Left lung (tissue), 10 donors: ENCODE results near the gene IGIP. TPM values are rescaled to one million over a fixed set of nuclear protein-coding genes. Genes with fewer than 3 reads are reported as not detected.

Experiments
- ATAC-seq: fragments of 200-7000 bp; cut with Tn5 transposase; one replicate; pipeline ENCODE4 v1.9.1; 2020; ENCODE audit warnings: moderate library complexity
- DNase-seq, 4 donors: peaks; one replicate each; pipeline ENCODE4 v3.0.0-alpha.2; 2013 to 2020
- H3K27ac ChIP-seq, 2 donors: fragments of 200-600 bp; sonication (generic) in 1 of 2; one replicate each; pipeline versions ENCODE4 v1.5.0 to v1.8.0; 2020 to 2021
- H3K27me3 ChIP-seq, 2 donors: fragments of 200-600 bp; sonication (generic) in 1 of 2; one replicate each; pipeline versions ENCODE4 v1.5.0 to v1.8.0; 2020 to 2021
- H3K36me3 ChIP-seq, 2 donors: fragments of 200-600 bp; sonication (generic) in 1 of 2; one replicate each; pipeline versions ENCODE4 v1.5.0 to v1.8.0; 2020 to 2021
- H3K4me1 ChIP-seq, 2 donors: fragments of 200-600 bp; one replicate each; pipeline ENCODE4 v1.8.0; 2021
- H3K4me3 ChIP-seq, 2 donors: fragments of 200-600 bp; sonication (generic) in 1 of 2; one replicate each; pipeline versions ENCODE4 v1.5.0 to v1.8.0; 2020 to 2021; ENCODE audit warnings: mild to moderate bottlenecking in 1 of 2
- H3K9me3 ChIP-seq, 2 donors: fragments of 200-600 bp; sonication (generic) in 1 of 2; one replicate each; pipeline versions ENCODE4 v1.5.0 to v1.8.0; 2020 to 2021
- CTCF ChIP-seq, 2 donors: fragments of 200-600 bp; sonication (generic) in 1 of 2; IDR thresholded peaks; one replicate each; pipeline versions ENCODE4 v1.5.0 to v1.8.0; 2021; ENCODE audit warnings: antibody characterized with exemption in 2 of 2
- intact Hi-C, 2 donors: fragments of 100-400 bp; cut with DNase I; formaldehyde crosslinking; loops; one replicate each; pipeline versions ENCODE4 v1.11.2 to v1.14.2; 2022
- polyA plus RNA-seq, 6 donors: library from polyadenylated mRNA; unstranded; fragments of 120-200 nt; gene quantifications; one replicate each; pipeline ENCODE4 v1.2.1, GENCODE V29; 2013; ENCODE audit not compliant: insufficient read length in 6 of 6
- total RNA-seq, 2 donors: library from RNA; stranded (reverse); fragmentation: NEBNext Ultra II Directional; extraction: Animal tissue kit (Norgen Biotek cat#: 25700); gene quantifications; one replicate each; pipeline ENCODE4 v1.2.1, GENCODE V29; 2021
- donor health status: DM: no; HTN: yes; CAD: no.
- donor health status: DM: no; HTN: no; CAD: no.

Gene IGIP
- total and polyA plus RNA-seq, 8 donors: 4.2 to 13.7 (median 6.0) TPM

GRCh38 chr5:140101179-140101578 is 24.6 kb upstream of the IGIP start:
- no peak overlapping the region for H3K27ac ChIP-seq
- DNase-seq (no peak), ATAC-seq (no peak)
- intact Hi-C loops: no loop called here
- H3K27me3 ChIP-seq: no peaks in the 10 kb centered on the region
- peaks cover 0 to 2% of the 10 kb centered on the region in 2 donors for H3K4me1 ChIP-seq
- no peak for TF ChIP-seq CTCF (IDR thresholded peaks at IDR 0.05)
- H3K36me3 ChIP-seq: no peaks in the 10 kb centered on the region
- no peaks in the 10 kb centered on the region for H3K9me3 ChIP-seq
- no peak overlapping the region for H3K4me3 ChIP-seq

GRCh38 chr5:140103154-140103553 is 22.6 kb upstream of the IGIP start:
- TF ChIP-seq CTCF (IDR thresholded peaks at IDR 0.05): no peak
- DNase-seq: no peak
- intact Hi-C loops: no loop called here
- Histone ChIP-seq H3K27me3 (peaks cover 0 to under 1% of the 10 kb centered on the region in 2 donors), H3K27ac (no peak overlapping the region), H3K4me3 (no peak overlapping the region), H3K4me1 (peaks cover 4 to 14% of the 10 kb centered on the region in 2 donors), H3K9me3 (no peaks in the 10 kb centered on the region), H3K36me3 (no peaks in the 10 kb centered on the region)
- no peak for ATAC-seq

GRCh38 chr5:140104100-140104499 is 21.6 kb upstream of the IGIP start:
- no peak for ATAC-seq
- no peak for TF ChIP-seq CTCF (IDR thresholded peaks at IDR 0.05)
- intact Hi-C loops: no loop called here

GRCh38 chr5:140106101-140106500 is 19.6 kb upstream of the IGIP start:
- no peak overlapping the region for H3K4me3 ChIP-seq
- DNase-seq: no peak

More at GRCh38 chr5:140104100-140104499, 21.6 kb upstream of the IGIP start:
- H3K27me3 ChIP-seq: peaks cover 0 to 10% of the 10 kb centered on the region in 2 donors
- DNase-seq: no peak
- H3K4me3 ChIP-seq: no peak overlapping the region
- H3K27ac ChIP-seq: no peak overlapping the region
- H3K9me3 ChIP-seq: no peaks in the 10 kb centered on the region
- peaks cover 4 to 24% of the 10 kb centered on the region in 2 donors for H3K4me1 ChIP-seq
- no peaks in the 10 kb centered on the region for H3K36me3 ChIP-seq

GRCh38 chr5:140106805-140107311 is 18.9 kb upstream of the IGIP start:
- intact Hi-C loops: no loop called here
- Histone ChIP-seq H3K4me3 (peak overlapping the region; percentile 66 to 70), H3K27ac (peak overlapping the region; percentile 96 to 98), H3K9me3 (no peaks in the 10 kb centered on the region), H3K4me1 (peaks cover 8 to 31% of the 10 kb centered on the region in 2 donors), H3K36me3 (no peaks in the 10 kb centered on the region), H3K27me3 (peaks cover 0 to 35% of the 10 kb centered on the region in 2 donors)
- TF ChIP-seq CTCF (IDR thresholded peaks at IDR 0.05): no peak
- ATAC-seq (no peak), DNase-seq (no peak)

More at GRCh38 chr5:140106101-140106500, 19.6 kb upstream of the IGIP start:
- Histone ChIP-seq H3K27me3 (peaks cover 0 to 28% of the 10 kb centered on the region in 2 donors), H3K36me3 (no peaks in the 10 kb centered on the region), H3K4me1 (peaks cover 8 to 26% of the 10 kb centered on the region in 2 donors), H3K9me3 (no peaks in the 10 kb centered on the region), H3K27ac (peak overlapping the region in 1 of 2 donors; percentile 96)
- no peak for TF ChIP-seq CTCF (IDR thresholded peaks at IDR 0.05)
- intact Hi-C loops: no loop called here
- ATAC-seq: no peak
